Natural killer cell (primary cell): ENCODE results near the gene HSPB6. TPM values are rescaled to one million over a fixed set of nuclear protein-coding genes. Genes with fewer than 3 reads are reported as not detected.
A peak's percentile ranks its signal among the peaks of the same experiment; 100 is the strongest.

Experiments
- ATAC-seq, 3 donors: fragments of 150-1000 bp in 2 of 3; fragments of 200-7000 bp in 1 of 3; cut with Tn5 transposase; 1 replicate in 1 of 3; 2 replicates in 2 of 3; pipeline ENCODE4 v1.10.0; 2021; ENCODE audit warnings: mild to moderate bottlenecking in 2 of 3, moderate library complexity in 2 of 3
- DNase-seq, 2 donors: peaks; one replicate each; pipeline versions ENCODE4 v3.0.0 to v3.0.0-alpha.2; 2013 to 2021; ENCODE audit warnings: mixed read lengths in 1 of 2
- H3K27ac ChIP-seq: one replicate; pipeline ENCODE4 v1.5.1; 2013; ENCODE audit warnings: mild to moderate bottlenecking, low read length
- H3K27me3 ChIP-seq: one replicate; pipeline ENCODE4 v1.6.1; 2013; ENCODE audit warnings: low read length; ENCODE audit not compliant: control insufficient read depth, insufficient read depth
- H3K36me3 ChIP-seq: one replicate; pipeline ENCODE4 v1.6.1; 2013; ENCODE audit warnings: low read length; ENCODE audit not compliant: control insufficient read depth, insufficient read depth
- H3K4me1 ChIP-seq: one replicate; pipeline ENCODE4 v1.6.1; 2013; ENCODE audit warnings: low read length; ENCODE audit not compliant: control insufficient read depth, insufficient read depth
- H3K4me3 ChIP-seq: one replicate; pipeline ENCODE4 v1.5.1; 2013; ENCODE audit warnings: low read length
- H3K9me3 ChIP-seq: one replicate; pipeline ENCODE4 v1.6.1; 2013; ENCODE audit warnings: low read length; ENCODE audit not compliant: control insufficient read depth, insufficient read depth
- H3K27ac Mint-ChIP-seq, 2 donors: one replicate each; pipeline ENCODE4 v1.8.0; 2022; ENCODE audit warnings: mild to moderate bottlenecking in 2 of 2, mixed read lengths in 2 of 2, moderate library complexity in 1 of 2
- H3K27me3 Mint-ChIP-seq, 2 donors: one replicate each; pipeline ENCODE4 v1.8.0; 2022; ENCODE audit warnings: low read depth in 2 of 2, mixed read lengths in 2 of 2
- H3K36me3 Mint-ChIP-seq: one replicate; pipeline ENCODE4 v1.8.0; 2022; ENCODE audit warnings: mixed read lengths
- H3K4me1 Mint-ChIP-seq, 2 donors: one replicate each; pipeline ENCODE4 v1.8.0; 2022; ENCODE audit warnings: mixed read lengths in 2 of 2
- H3K4me3 Mint-ChIP-seq: one replicate; pipeline ENCODE4 v1.8.0; 2022; ENCODE audit warnings: mild to moderate bottlenecking, moderate library complexity, mixed read lengths
- H3K9me3 Mint-ChIP-seq, 2 donors: one replicate each; pipeline ENCODE4 v1.8.0; 2022; ENCODE audit warnings: mixed read lengths in 2 of 2
- CTCF ChIP-seq: fragments of 200-600 bp; IDR thresholded peaks from one replicate; pipeline ENCODE4 v1.8.0; 2022; ENCODE audit warnings: antibody characterized with exemption
- WGBS: methylation state at CpG from one replicate; pipeline ENCODE4 v1.1.7; 2013; ENCODE audit warnings: missing lambda C conversion rate; ENCODE audit not compliant: insufficient coverage; 5-methylcytosine and 5-hydroxymethylcytosine counted together
- intact Hi-C: fragments of 100-400 bp; cut with micrococcal nuclease; formaldehyde crosslinking; loops from one replicate; pipeline ENCODE4 v1.14.2; 2022
- total RNA-seq, 4 donors: library from RNA; stranded (reverse); fragments of 120-200 nt in 1 of 4; gene quantifications; one replicate each; pipeline versions ENCODE4 v1.2.3 to v1.2.4, GENCODE V29; 2013 to 2022

Gene HSPB6
- total RNA-seq, 3 donors from 2014 or later (not counting 1 experiment from before 2014, with no cell fraction given): not detected

DNA sequence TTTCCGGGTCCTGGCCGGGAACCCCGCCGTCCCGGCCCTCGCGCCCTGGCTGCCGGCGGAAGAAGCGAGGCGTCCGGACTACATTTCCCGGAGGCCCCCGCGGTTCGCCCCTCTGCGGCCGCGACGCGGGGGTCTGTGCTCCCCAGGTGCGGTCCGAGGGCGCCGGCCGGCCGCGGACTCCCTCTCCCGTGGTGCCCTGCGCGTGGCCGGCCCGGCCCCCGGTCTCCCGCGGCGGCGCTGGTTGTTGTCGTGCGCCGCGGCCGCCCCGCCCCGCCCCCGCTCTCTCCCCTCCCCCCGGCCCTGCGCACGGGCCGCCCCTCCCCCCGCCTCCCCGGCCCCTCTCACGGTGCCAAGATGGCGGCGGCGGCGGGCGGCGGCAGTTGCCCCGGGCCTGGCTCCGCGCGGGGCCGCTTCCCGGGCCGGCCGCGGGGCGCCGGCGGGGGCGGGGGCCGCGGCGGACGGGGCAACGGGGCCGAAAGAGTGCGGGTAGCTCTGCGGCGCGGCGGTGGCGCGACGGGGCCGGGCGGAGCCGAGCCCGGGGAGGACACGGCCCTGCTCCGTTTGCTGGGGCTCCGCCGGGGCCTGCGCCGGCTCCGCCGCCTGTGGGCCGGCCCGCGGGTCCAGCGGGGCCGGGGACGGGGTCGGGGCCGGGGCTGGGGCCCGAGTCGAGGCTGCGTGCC is 39.0 kb downstream of the HSPB6 start, which contains the start of gene KMT2B:
Gene KMT2B, plus strand, starts transcription at position 339 of the 680 bp plus-strand sequence. Its CDS starts 16 bp downstream, at position 355.
- TF ChIP-seq CTCF: no peak
- no peak for DNase-seq

GRCh38 chr19:35716801-35717664 is 39.8 kb downstream of the HSPB6 start:
- no peaks in the 10 kb centered on the region for H3K27me3 ChIP-seq
- H3K9me3 Mint-ChIP-seq: no peaks in the 10 kb centered on the region
- peaks cover 10% of the 10 kb centered on the region for H3K36me3 ChIP-seq
- intact Hi-C loops: loop anchor here (1.0 to 2.0 kb wide), 8 partner anchors 15 to 214 kb away; partner anchors contain the start of genes PSENEN, RBM42 and U2AF1L4
- peak overlapping the region; percentile 99 for H3K4me3 Mint-ChIP-seq
- H3K4me1 ChIP-seq: peaks cover 48% of the 10 kb centered on the region
- H3K27ac ChIP-seq: peak overlapping the region; percentile 79
- no peaks in the 10 kb centered on the region for H3K9me3 ChIP-seq
- peak overlapping the region; percentile 86 for H3K4me3 ChIP-seq
- no peaks in the 10 kb centered on the region for H3K27me3 Mint-ChIP-seq
- ATAC-seq (peak; percentile 83 to 93 (median 86)), DNase-seq (peak; percentile 89 to 98)
- H3K4me1 Mint-ChIP-seq: peaks cover 16 to 57% of the 10 kb centered on the region in 2 donors
- H3K36me3 Mint-ChIP-seq: no peaks in the 10 kb centered on the region
- WGBS: 0% methylated on average over 74 of the region's 77 CpGs
- H3K27ac Mint-ChIP-seq: peak overlapping the region; percentile 94 to 98
- peak; percentile 95 for TF ChIP-seq CTCF

More for the DNA sequence above, 39.0 kb downstream of the HSPB6 start, which contains the start of gene KMT2B:
- H3K4me1 Mint-ChIP-seq: peaks cover 16 to 64% of the 10 kb centered on the region in 2 donors
- Histone ChIP-seq H3K4me1 (peaks cover 41% of the 10 kb centered on the region), H3K36me3 (peaks cover 17% of the 10 kb centered on the region), H3K27me3 (no peaks in the 10 kb centered on the region), H3K27ac (peak within 1 kb of the TSS; percentile 79), H3K9me3 (no peaks in the 10 kb centered on the region), H3K4me3 (peak within 1 kb of the TSS; percentile 86)
- peak; percentile 39 to 66 (median 57) for ATAC-seq
- peak within 1 kb of the TSS; percentile 99 for H3K4me3 Mint-ChIP-seq
- H3K27me3 Mint-ChIP-seq: no peaks in the 10 kb centered on the region
- no peaks in the 10 kb centered on the region for H3K36me3 Mint-ChIP-seq
- intact Hi-C loops: loop anchor here (1.0 to 2.0 kb wide), 7 partner anchors 22 to 213 kb away; partner anchors contain the start of genes PSENEN, RBM42 and U2AF1L4
- peak within 1 kb of the TSS; percentile 94 to 98 for H3K27ac Mint-ChIP-seq
- no peaks in the 10 kb centered on the region for H3K9me3 Mint-ChIP-seq
- WGBS: under 1% methylated on average over 102 of the region's 109 CpGs

DNA sequence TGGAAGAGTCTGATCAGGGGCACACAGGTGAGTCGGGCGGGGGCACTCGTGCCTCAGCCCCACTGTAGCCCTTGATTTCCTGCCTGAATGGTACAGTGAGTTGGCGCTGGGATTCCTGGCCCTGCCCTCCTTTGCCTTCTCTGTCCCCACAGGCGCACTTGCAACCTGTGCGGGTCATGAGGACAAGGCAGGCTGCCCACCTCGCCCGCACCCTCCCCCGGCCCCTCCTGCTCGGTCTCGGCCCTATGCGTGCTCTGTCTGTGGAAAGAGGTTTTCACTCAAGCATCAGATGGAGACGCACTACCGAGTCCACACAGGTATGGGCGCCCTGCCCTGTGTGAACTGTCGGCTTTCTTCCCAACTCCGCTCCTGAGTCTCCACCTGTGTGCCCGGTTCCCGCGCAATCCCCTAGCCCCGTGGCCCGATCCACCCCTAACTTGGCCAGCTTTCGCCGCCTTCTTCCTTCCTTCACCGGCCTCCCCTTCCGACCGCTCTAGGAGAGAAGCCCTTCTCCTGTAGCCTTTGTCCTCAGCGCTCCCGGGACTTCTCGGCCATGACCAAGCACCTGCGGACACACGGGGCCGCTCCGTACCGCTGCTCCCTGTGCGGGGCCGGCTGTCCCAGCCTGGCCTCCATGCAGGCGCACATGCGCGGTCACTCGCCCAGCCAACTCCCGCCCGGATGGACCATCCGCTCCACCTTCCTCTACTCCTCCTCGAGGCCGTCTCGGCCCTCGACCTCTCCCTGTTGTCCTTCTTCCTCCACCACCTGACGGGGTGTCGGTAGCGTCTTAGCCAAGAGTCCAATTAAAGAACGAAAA is 40.6 kb downstream of the HSPB6 start:
- H3K36me3 Mint-ChIP-seq: no peaks in the 10 kb centered on the region
- intact Hi-C loops: loop anchor here (1.0 to 2.0 kb wide), 4 partner anchors 14 to 205 kb away; partner anchors contain the start of gene RBM42
- DNase-seq (peak in 1 of 2 donors; percentile 55), ATAC-seq (no peak)
- Histone ChIP-seq H3K4me3 (peak overlapping the region; percentile 86), H3K27ac (peak overlapping the region; percentile 79), H3K27me3 (no peaks in the 10 kb centered on the region), H3K4me1 (peaks cover 53% of the 10 kb centered on the region), H3K9me3 (no peaks in the 10 kb centered on the region), H3K36me3 (peaks cover 7% of the 10 kb centered on the region)
- H3K27me3 Mint-ChIP-seq: no peaks in the 10 kb centered on the region
- no peaks in the 10 kb centered on the region for H3K9me3 Mint-ChIP-seq
- WGBS: 2% methylated on average over 52 of the region's 52 CpGs
- H3K4me3 Mint-ChIP-seq: peak overlapping the region; percentile 99
- TF ChIP-seq CTCF: no peak
- peaks cover 16 to 51% of the 10 kb centered on the region in 2 donors for H3K4me1 Mint-ChIP-seq
- peak overlapping the region; percentile 94 to 98 for H3K27ac Mint-ChIP-seq
